ENCODE results near the gene BTBD7. TPM values are rescaled to one million over a fixed set of nuclear protein-coding genes. Genes with fewer than 3 reads are reported as not detected.
"Not testable (repeated sequence)": the region's sequence is repeated elsewhere in the genome, so short reads cannot be mapped to it uniquely, and the experiment has no call there.

The BTBD7 gene
- total RNA-seq, 4 donors from 2014 or later, result 10.0 to 16.9 (median 12.1) TPM

DNA sequence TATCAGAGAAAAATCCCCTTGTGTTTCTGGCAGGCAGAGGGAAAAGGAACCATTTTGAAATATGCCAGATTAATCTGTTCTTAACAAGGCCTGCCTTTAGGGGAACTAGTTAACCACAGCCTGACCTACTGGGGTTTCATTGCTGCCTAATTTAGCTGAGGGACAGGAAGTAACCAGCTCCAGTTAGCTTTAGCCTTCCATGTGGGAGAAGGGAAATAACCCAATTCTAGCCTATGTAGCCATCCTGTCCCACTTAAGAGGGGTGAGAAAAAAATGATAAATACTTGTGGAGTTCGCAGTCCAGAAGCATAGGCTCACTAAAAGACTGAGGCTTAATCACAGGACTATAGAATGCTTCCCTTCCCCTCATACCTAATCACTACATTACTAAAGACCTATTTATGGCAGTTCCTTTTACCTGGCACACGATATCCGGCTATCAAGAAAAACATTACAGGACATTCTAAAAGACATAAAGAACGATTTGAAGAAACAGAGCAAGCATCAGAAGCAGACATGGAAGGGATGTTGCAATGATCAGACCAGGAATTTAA lies 37.0 kb upstream of the BTBD7 start:
- H3K9me3 ChIP-seq, result no peaks in the 10 kb centered on the region
- intact Hi-C loops (cut with DNase I; ENCODE audit: low total_unique reads) (no loop called here), in situ Hi-C loops (cut with MboI; ENCODE audit: low sequenced_read_pairs in 4 of 4) (no loop called here)
- no peak for ATAC-seq
- H3K4me1 ChIP-seq, result no peaks in the 10 kb centered on the region
- TF ChIP-seq, protein P1, sequence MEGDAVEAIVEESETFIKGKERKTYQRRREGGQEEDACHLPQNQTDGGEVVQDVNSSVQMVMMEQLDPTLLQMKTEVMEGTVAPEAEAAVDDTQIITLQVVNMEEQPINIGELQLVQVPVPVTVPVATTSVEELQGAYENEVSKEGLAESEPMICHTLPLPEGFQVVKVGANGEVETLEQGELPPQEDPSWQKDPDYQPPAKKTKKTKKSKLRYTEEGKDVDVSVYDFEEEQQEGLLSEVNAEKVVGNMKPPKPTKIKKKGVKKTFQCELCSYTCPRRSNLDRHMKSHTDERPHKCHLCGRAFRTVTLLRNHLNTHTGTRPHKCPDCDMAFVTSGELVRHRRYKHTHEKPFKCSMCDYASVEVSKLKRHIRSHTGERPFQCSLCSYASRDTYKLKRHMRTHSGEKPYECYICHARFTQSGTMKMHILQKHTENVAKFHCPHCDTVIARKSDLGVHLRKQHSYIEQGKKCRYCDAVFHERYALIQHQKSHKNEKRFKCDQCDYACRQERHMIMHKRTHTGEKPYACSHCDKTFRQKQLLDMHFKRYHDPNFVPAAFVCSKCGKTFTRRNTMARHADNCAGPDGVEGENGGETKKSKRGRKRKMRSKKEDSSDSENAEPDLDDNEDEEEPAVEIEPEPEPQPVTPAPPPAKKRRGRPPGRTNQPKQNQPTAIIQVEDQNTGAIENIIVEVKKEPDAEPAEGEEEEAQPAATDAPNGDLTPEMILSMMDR (IDR thresholded peaks at IDR 0.05 in 4 of 5, conservative IDR thresholded peaks at IDR 0.05 in 1 of 5), result no peak
- TF ChIP-seq POLR2A (IDR thresholded peaks at IDR 0.05), result no peak
- H3K4me3 ChIP-seq, result no peak overlapping the region
- H3K27me3 ChIP-seq, result no peaks in the 10 kb centered on the region
- no peak for DNase-seq
- no peak overlapping the region for H3K27ac ChIP-seq
- no peaks in the 10 kb centered on the region for H3K36me3 ChIP-seq

DNA sequence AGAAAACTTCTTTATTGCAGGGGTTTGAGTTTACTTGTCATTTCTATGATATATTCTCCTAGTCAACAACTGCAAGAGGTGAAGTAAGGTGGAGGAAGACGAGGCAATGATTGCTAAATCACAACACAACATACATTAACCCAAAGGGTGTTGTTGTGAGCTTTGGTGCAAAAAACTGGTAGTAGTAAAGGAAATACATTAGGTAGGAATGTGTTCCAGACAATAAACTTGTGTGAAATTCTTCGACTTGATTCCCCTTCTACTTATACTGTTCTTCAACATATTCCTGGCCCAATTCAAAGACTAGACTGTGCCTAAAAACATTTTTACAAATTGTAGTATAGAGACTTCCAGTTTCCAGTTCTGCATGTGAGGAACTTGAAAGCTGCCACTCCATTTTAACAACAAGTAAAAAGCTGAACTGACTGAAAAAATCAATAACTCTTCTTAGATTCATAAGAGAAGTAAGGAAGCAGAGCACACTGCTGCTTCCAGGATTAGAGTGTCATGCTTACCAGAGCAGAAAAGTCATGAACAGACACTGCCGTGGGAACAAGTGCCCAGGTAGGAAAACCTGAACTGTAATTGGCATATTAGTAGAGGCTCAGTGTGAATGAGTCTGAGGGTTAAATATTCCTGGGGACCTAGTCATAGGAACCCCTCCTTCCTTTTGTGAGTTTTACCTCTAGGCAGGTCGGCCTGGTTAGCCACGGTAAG lies 36.3 kb upstream of the BTBD7 start:
- intact Hi-C loops (cut with DNase I; ENCODE audit: low total_unique reads) (no loop called here), in situ Hi-C loops (cut with MboI; ENCODE audit: low sequenced_read_pairs in 4 of 4) (no loop called here)
- H3K27me3 ChIP-seq, result no peaks in the 10 kb centered on the region
- ATAC-seq (no peak), DNase-seq (no peak)
- no peak for TF ChIP-seq POLR2A (IDR thresholded peaks at IDR 0.05)
- TF ChIP-seq, protein P1 (IDR thresholded peaks at IDR 0.05 in 4 of 5, conservative IDR thresholded peaks at IDR 0.05 in 1 of 5), result no peak
- H3K4me3 ChIP-seq, result no peak overlapping the region
- no peaks in the 10 kb centered on the region for H3K9me3 ChIP-seq
- H3K27ac ChIP-seq, result no peak overlapping the region
- H3K36me3 ChIP-seq, result no peaks in the 10 kb centered on the region
- no peaks in the 10 kb centered on the region for H3K4me1 ChIP-seq

DNA sequence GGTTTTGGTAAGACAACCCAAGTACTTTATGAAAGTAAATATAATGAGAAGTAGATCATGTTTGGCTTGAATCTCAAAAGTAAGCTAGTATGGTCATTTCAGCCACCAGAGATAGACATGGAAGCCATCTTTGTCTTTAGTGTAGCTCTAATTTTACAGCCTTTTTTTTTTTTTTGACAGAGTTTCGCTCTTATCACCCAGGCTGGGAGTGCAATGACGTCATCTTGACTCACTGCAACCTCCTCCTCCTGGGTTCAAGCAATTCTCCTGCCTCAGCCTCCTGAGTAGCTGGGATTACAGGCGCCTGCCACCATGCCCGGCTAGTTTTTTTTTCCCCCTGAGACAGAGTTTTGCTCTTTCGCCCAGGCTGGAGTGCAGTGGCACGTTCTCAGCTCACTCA lies 22.0 kb upstream of the BTBD7 start:
- H3K9me3 ChIP-seq; ATAC-seq; H3K4me1 ChIP-seq; intact Hi-C loops (cut with DNase I; ENCODE audit: low total_unique reads); H3K27ac ChIP-seq; H3K36me3 ChIP-seq; H3K4me3 ChIP-seq; DNase-seq; in situ Hi-C loops (cut with MboI; ENCODE audit: low sequenced_read_pairs in 4 of 4); H3K27me3 ChIP-seq: not testable (repeated sequence)

DNA sequence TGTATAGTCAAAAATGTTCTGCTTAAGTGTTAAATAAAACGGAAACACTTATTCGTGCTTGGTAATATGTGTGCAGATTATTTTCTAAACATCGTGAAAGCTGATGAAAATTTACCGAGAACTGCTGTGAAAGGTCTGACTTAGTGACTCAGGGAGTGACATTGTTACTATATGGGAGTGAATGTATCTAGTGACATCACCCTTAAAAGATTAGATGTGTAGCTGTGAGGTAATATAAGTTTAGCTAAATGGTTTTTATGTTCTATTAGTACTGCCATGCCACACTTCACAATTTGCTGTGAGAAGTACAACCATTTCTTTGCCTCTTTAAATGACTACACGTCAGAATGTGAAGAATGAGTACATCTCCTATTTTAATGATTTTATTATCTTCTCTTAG lies 15.5 kb upstream of the BTBD7 start:
- ATAC-seq (no peak), DNase-seq (no peak)
- intact Hi-C loops (cut with DNase I; ENCODE audit: low total_unique reads) (no loop called here), in situ Hi-C loops (cut with MboI; ENCODE audit: low sequenced_read_pairs in 4 of 4) (no loop called here)
- Histone ChIP-seq H3K27me3 (no peaks in the 10 kb centered on the region), H3K4me3 (no peak overlapping the region), H3K4me1 (no peaks in the 10 kb centered on the region), H3K36me3 (no peaks in the 10 kb centered on the region), H3K27ac (no peak overlapping the region), H3K9me3 (no peaks in the 10 kb centered on the region)
- TF ChIP-seq, protein P1 (IDR thresholded peaks at IDR 0.05 in 4 of 5, conservative IDR thresholded peaks at IDR 0.05 in 1 of 5), result no peak
- no peak for TF ChIP-seq POLR2A (IDR thresholded peaks at IDR 0.05)

DNA sequence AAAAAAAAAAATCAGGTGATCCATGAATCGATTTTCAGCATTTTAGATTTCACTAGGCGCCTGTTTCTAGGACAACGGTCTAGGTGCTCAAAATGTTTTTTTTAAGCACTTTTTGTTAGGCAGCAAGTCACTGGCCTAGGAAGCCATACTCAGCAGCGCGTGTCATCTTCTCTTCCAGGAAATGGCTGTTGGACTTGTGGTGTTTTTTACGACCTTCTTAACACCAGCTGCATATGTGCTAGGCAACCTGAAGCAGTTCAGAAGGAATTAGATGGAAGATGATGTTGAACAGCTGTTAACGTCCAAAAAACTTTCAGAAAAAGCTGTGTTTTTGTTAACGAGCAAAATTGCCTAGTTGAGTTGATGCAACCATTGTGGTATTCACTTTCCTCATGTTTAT lies 15.0 kb upstream of the BTBD7 start:
- in situ Hi-C loops (cut with MboI; ENCODE audit: low sequenced_read_pairs in 4 of 4), result no loop called here
- ATAC-seq (no peak), DNase-seq (no peak)
- no peak overlapping the region for H3K4me3 ChIP-seq
- no peaks in the 10 kb centered on the region for H3K27me3 ChIP-seq
- no peaks in the 10 kb centered on the region for H3K36me3 ChIP-seq
- intact Hi-C loops (cut with DNase I; ENCODE audit: low total_unique reads), result no loop called here
- no peaks in the 10 kb centered on the region for H3K9me3 ChIP-seq
- no peak for TF ChIP-seq POLR2A (IDR thresholded peaks at IDR 0.05)
- TF ChIP-seq, protein P1 (IDR thresholded peaks at IDR 0.05 in 4 of 5, conservative IDR thresholded peaks at IDR 0.05 in 1 of 5), result no peak
- no peak overlapping the region for H3K27ac ChIP-seq
- H3K4me1 ChIP-seq, result no peaks in the 10 kb centered on the region

Data from gastrocnemius medialis (tissue), 4 donors.